Measurements from ENCODE around the gene SERPINE3.

DNA sequence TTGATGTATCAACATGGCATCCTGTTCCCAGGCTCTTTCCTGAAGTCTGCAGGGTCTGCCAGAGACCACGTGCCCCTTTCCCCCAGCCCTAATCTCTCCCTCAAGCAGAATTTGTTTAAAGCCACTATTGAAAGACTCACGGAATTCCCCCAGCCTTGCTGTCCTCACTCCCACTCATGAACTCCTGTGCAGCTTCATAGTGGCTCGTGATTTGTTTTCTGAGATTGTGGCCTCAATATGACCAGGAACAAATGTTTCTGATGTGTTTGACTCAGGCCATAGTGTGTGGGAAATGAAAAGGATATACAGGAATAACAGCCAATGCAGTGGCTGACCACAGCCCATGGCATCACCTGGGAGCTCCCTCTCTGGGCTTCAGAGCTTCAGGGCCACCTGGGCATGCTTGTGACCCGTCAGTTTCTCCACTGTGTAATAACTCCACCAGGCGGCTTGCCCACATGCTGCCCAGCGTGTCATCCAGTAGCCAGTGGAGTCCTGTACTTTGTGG lies 8.1 kb upstream of the SERPINE3 start:
- TF ChIP-seq POLR2AphosphoS5 (IDR thresholded peaks at IDR 0.05; ENCODE audit: borderline replicate concordance, low read depth, low read length) (no peak), EZH2 (IDR thresholded peaks at IDR 0.05) (no peak), FOXP2 (optimal IDR thresholded peaks at IDR 0.05; ENCODE audit: control extremely low read depth, extremely low read length, insufficient read depth) (no peak)

All from SK-N-MC (cell line).